B cell (primary cell): ENCODE results near the gene PRSS8. TPM values are rescaled to one million over a fixed set of nuclear protein-coding genes. Genes with fewer than 3 reads are reported as not detected.

Source experiments
- ATAC-seq: fragments of 200-7000 bp; cut with Tn5 transposase; one replicate; pipeline ENCODE4 v1.10.0; 2021; ENCODE audit warnings: low read depth, mild to moderate bottlenecking, moderate number of reproducible peaks, moderate library complexity
- CTCF ChIA-PET: fragments of 350-600 bp; sonication (Branson Sonifier 250); formaldehyde crosslinking; loops from one replicate; lab custom pipeline; 2021; ENCODE audit warnings: antibody characterized with exemption, inconsistent platforms; lab: Charles Lee
- POLR2A ChIA-PET: fragments of 350-600 bp; sonication (Branson Sonifier 250); formaldehyde crosslinking; loops from one replicate; lab custom pipeline; 2021; ENCODE audit warnings: antibody characterized with exemption; lab: Charles Lee
- DNase-seq: peaks from one replicate; pipeline ENCODE4 v3.0.0; 2013
- H2AFZ ChIP-seq: 2 replicates; pipeline ENCODE4 v1.6.1; 2012; ENCODE audit warnings: mild to moderate bottlenecking, low read depth, low read length; ENCODE audit not compliant: insufficient read depth, poor library complexity, severe bottlenecking
- H3K27ac ChIP-seq, 2 donors: 1 replicate in 1 of 2; 2 replicates in 1 of 2; pipeline ENCODE4 v1.5.1; 2012 to 2013; ENCODE audit warnings: low read length in 2 of 2, mild to moderate bottlenecking in 2 of 2, moderate library complexity in 1 of 2
- H3K27me3 ChIP-seq, 4 experiments: fragments of 200-600 bp in 1 of 4; sonication (generic) in 1 of 4; replicated peaks in 1 of 4; 1 replicate in 2 of 4; 2 replicates in 2 of 4; pipeline versions ENCODE4 v1.6.1 to v1.7.0; 2013 to 2016; ENCODE audit warnings: low read length in 3 of 4, mild to moderate bottlenecking in 2 of 4, mixed read lengths in 1 of 4, moderate library complexity in 1 of 4; ENCODE audit not compliant: insufficient read depth in 4 of 4, control insufficient read depth in 3 of 4; ENCODE audit errors: control extremely low read depth in 1 of 4
- H3K36me3 ChIP-seq, 2 experiments: replicated peaks in 1 of 2; 1 replicate in 1 of 2; 2 replicates in 1 of 2; pipeline versions ENCODE4 v1.6.1 to v1.7.1; 2013; ENCODE audit warnings: low read length in 1 of 2; ENCODE audit not compliant: insufficient read depth in 2 of 2, control insufficient read depth in 1 of 2; ENCODE audit errors: control extremely low read depth in 1 of 2, extremely low read depth in 1 of 2
- H3K4me1 ChIP-seq, 2 donors: fragments of 200-600 bp in 1 of 2; sonication (generic) in 1 of 2; 1 replicate in 1 of 2; 2 replicates in 1 of 2; pipeline versions ENCODE4 v1.5.1 to v1.6.1; 2013 to 2017; ENCODE audit warnings: low read length in 2 of 2; ENCODE audit not compliant: control insufficient read depth in 2 of 2, insufficient read depth in 2 of 2
- H3K4me2 ChIP-seq: replicated peaks from 2 replicates; pipeline ENCODE3; 2012; ENCODE audit warnings: mild to moderate bottlenecking, low read depth, low read length; ENCODE audit not compliant: poor library complexity, severe bottlenecking
- H3K4me3 ChIP-seq, 5 experiments: fragments of 200-600 bp in 1 of 5; sonication (generic) in 1 of 5; 1 replicate in 3 of 5; 2 replicates in 2 of 5; pipeline versions ENCODE4 v1.5.1 to v1.7.0; 2011 to 2016; ENCODE audit warnings: low read length in 4 of 5, mild to moderate bottlenecking in 4 of 5, low read depth in 2 of 5, control low read depth in 1 of 5, moderate library complexity in 1 of 5; ENCODE audit not compliant: insufficient read depth in 1 of 5; ENCODE audit errors: control extremely low read depth in 1 of 5, extremely low read depth in 1 of 5
- H3K79me2 ChIP-seq: fragments of 200-600 bp; sonication (generic); one replicate; pipeline ENCODE4 v1.6.0; 2016; ENCODE audit warnings: low read length; ENCODE audit not compliant: control insufficient read depth, insufficient read depth
- H3K9ac ChIP-seq: fragments of 200-600 bp; sonication (generic); 2 replicates; pipeline ENCODE4 v1.6.1; 2017; ENCODE audit warnings: mild to moderate bottlenecking, low read length, moderate library complexity
- H3K9me3 ChIP-seq, 3 donors: one replicate each; pipeline versions ENCODE4 v1.6.1 to v1.7.1; 2013; ENCODE audit warnings: low read length in 2 of 3; ENCODE audit not compliant: control insufficient read depth in 2 of 3, insufficient read depth in 1 of 3; ENCODE audit errors: control extremely low read depth in 1 of 3
- H4K20me1 ChIP-seq: 2 replicates; pipeline ENCODE4 v1.6.0; 2012; ENCODE audit warnings: mild to moderate bottlenecking, low read length; ENCODE audit not compliant: insufficient read depth, control insufficient read depth, poor library complexity, severe bottlenecking
- H3K27ac Mint-ChIP-seq: one replicate; pipeline ENCODE4 v1.8.0; 2021; ENCODE audit warnings: mixed read lengths
- H3K27me3 Mint-ChIP-seq: one replicate; pipeline ENCODE4 v1.8.0; 2021; ENCODE audit warnings: mixed read lengths
- H3K4me1 Mint-ChIP-seq: one replicate; pipeline ENCODE4 v1.8.0; 2021; ENCODE audit warnings: mixed read lengths
- H3K4me3 Mint-ChIP-seq: one replicate; pipeline ENCODE4 v1.8.0; 2021; ENCODE audit warnings: mixed read lengths
- H3K9me3 Mint-ChIP-seq: one replicate; pipeline ENCODE4 v1.8.0; 2022; ENCODE audit warnings: mixed read lengths; ENCODE audit not compliant: insufficient read depth
- EZH2 ChIP-seq: IDR thresholded peaks from 2 replicates; pipeline ENCODE4 v1.6.1; 2012; ENCODE audit warnings: borderline replicate concordance, low read depth, mild to moderate bottlenecking, moderate library complexity, low read length; ENCODE audit not compliant: insufficient read depth, poor library complexity, severe bottlenecking
- WGBS: methylation state at CpG from one replicate; pipeline ENCODE4 v1.1.5; 2013; ENCODE audit warnings: missing lambda C conversion rate; ENCODE audit not compliant: insufficient coverage; 5-methylcytosine and 5-hydroxymethylcytosine counted together
- intact Hi-C: fragments of 100-400 bp; cut with micrococcal nuclease; formaldehyde crosslinking; loops from one replicate; pipeline ENCODE4 v1.10.0; 2022
- polyA plus RNA-seq: library from polyadenylated mRNA; depleted of rRNA; stranded (reverse); fragments of >200 nt; gene quantifications from 2 replicates; pipeline ENCODE4 v1.2.3, GENCODE V29; 2012
- total RNA-seq, 2 donors: library from RNA; stranded (reverse); fragments of 120-200 nt in 1 of 2; gene quantifications; 1 replicate in 1 of 2; 2 replicates in 1 of 2; pipeline versions ENCODE4 v1.2.3 to v1.2.4, GENCODE V29; 2013 to 2022
- TF ChIP-seq, protein P1 (sequence below): fragments of 200-600 bp; IDR thresholded peaks from one replicate; pipeline ENCODE4 v1.8.0; 2022; ENCODE audit warnings: antibody characterized with exemption, mild to moderate bottlenecking

The PRSS8 gene
- total and polyA plus RNA-seq, 2 donors (not counting 1 experiment from before 2014, with no cell fraction given), result not detected

DNA sequence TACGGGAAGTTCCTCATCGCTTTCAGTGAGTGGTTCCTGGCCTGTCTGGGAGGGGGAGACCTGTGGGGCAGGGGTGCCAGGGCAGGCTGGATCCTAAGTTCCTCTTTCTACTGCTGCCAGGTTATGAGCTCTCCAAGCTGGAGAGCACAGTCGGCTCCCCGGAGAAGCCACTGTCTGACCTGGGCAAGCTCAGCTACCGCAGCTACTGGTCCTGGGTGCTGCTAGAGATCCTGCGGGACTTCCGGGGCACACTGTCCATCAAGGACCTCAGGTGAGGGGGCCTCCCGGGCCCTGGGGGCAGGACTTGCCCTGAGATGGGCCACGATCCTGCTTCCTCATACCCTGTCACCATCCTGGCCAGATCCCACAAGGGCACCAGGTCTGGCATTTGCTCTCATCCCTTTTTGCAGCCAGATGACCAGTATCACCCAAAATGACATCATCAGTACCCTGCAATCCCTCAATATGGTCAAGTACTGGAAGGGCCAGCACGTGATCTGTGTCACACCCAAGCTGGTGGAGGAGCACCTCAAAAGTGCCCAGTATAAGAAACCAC is 5.1 kb downstream of the PRSS8 start:
- TF ChIP-seq EZH2, result no peak
- TF ChIP-seq, protein P1, sequence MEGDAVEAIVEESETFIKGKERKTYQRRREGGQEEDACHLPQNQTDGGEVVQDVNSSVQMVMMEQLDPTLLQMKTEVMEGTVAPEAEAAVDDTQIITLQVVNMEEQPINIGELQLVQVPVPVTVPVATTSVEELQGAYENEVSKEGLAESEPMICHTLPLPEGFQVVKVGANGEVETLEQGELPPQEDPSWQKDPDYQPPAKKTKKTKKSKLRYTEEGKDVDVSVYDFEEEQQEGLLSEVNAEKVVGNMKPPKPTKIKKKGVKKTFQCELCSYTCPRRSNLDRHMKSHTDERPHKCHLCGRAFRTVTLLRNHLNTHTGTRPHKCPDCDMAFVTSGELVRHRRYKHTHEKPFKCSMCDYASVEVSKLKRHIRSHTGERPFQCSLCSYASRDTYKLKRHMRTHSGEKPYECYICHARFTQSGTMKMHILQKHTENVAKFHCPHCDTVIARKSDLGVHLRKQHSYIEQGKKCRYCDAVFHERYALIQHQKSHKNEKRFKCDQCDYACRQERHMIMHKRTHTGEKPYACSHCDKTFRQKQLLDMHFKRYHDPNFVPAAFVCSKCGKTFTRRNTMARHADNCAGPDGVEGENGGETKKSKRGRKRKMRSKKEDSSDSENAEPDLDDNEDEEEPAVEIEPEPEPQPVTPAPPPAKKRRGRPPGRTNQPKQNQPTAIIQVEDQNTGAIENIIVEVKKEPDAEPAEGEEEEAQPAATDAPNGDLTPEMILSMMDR, result no peak
- Mint-ChIP-seq H3K4me1 (no peaks in the 10 kb centered on the region), H3K4me3 (no peak overlapping the region), H3K9me3 (no peaks in the 10 kb centered on the region), H3K27ac (no peak overlapping the region), H3K27me3 (no peaks in the 10 kb centered on the region)
- no peak overlapping the region for H3K27ac ChIP-seq
- ChIA-PET CTCF (no interaction called here), POLR2A (interaction anchor here (0.6 kb wide), 1 partner anchor 15 kb away, joined by 3 read pairs; no protein-coding TSS in a partner anchor)
- intact Hi-C loops, result no loop called here
- no peaks in the 10 kb centered on the region for H4K20me1 ChIP-seq
- peaks cover 0 to 55% of the 10 kb centered on the region in 2 experiments for H3K36me3 ChIP-seq
- no peaks in the 10 kb centered on the region for H3K9me3 ChIP-seq
- no peak for ATAC-seq
- no peak overlapping the region for H3K9ac ChIP-seq
- no peaks in the 10 kb centered on the region for H3K4me1 ChIP-seq
- H2AFZ ChIP-seq, result no peak overlapping the region
- no peaks in the 10 kb centered on the region for H3K27me3 ChIP-seq
- H3K4me3 ChIP-seq, result no peak overlapping the region
- 77% methylated on average over 9 of the region's 10 CpGs for WGBS
- DNase-seq, result no peak
- no peak overlapping the region for H3K4me2 ChIP-seq
- peaks cover 8% of the 10 kb centered on the region for H3K79me2 ChIP-seq

- no peak overlapping the region for H3K4me2 ChIP-seq
- H3K9me3 Mint-ChIP-seq, result no peaks in the 10 kb centered on the region
- peaks cover 13% of the 10 kb centered on the region for H3K79me2 ChIP-seq
- H3K4me3 ChIP-seq, result no peak overlapping the region
- H3K27me3 Mint-ChIP-seq, result no peaks in the 10 kb centered on the region
- H3K27me3 ChIP-seq, result no peaks in the 10 kb centered on the region
- H3K4me3 Mint-ChIP-seq, result no peak overlapping the region
- 70% methylated on average over 29 of the region's 29 CpGs for WGBS
- TF ChIP-seq EZH2, result no peak
- TF ChIP-seq, protein P1, result no peak
- H3K27ac Mint-ChIP-seq, result no peak overlapping the region
- H4K20me1 ChIP-seq, result no peaks in the 10 kb centered on the region
- H3K4me1 Mint-ChIP-seq, result no peaks in the 10 kb centered on the region
- ATAC-seq, result no peak
- no peak for DNase-seq
- no peak overlapping the region for H3K27ac ChIP-seq
- H3K9ac ChIP-seq, result no peak overlapping the region
- peaks cover 0 to 60% of the 10 kb centered on the region in 2 experiments for H3K36me3 ChIP-seq
- no peak overlapping the region for H2AFZ ChIP-seq
- CTCF ChIA-PET, result interaction anchor here (2.0 kb wide), 1 partner anchor 253 kb away, joined by 4 read pairs; no protein-coding TSS in a partner anchor
- POLR2A ChIA-PET, result interaction anchor here (0.6 kb wide), 1 partner anchor 12 kb away, joined by 3 read pairs; the partner anchor contains the start of gene KAT8
- H3K4me1 ChIP-seq, result no peaks in the 10 kb centered on the region
- intact Hi-C loops, result no loop called here
- H3K9me3 ChIP-seq, result no peaks in the 10 kb centered on the region
Observed at GRCh38 chr16:31129568-31130335, 5.8 kb downstream of the PRSS8 start.
